Spleen (tissue), 7 donors: ENCODE results near the gene KIDINS220.

Experiments used
- POLR2A ChIP-seq, 3 donors: fragments of 450-650 bp; IDR thresholded peaks; one replicate each; pipeline ENCODE4 v1.5.1; 2017; ENCODE audit warnings: antibody characterized with exemption in 3 of 3, mild to moderate bottlenecking in 1 of 3
- POLR2AphosphoS5 ChIP-seq, 3 donors: sonication (generic); formaldehyde crosslinking; IDR thresholded peaks; one replicate each; pipeline ENCODE4 v1.5.1; 2017; ENCODE audit warnings: antibody characterized with exemption in 3 of 3
- TF ChIP-seq, protein P1 (sequence below), 11 experiments: fragments of 200-600 bp in 7 of 11; fragments of 450-650 bp in 4 of 11; sonication (generic) in 4 of 11; IDR thresholded peaks in 8 of 11; conservative IDR thresholded peaks in 3 of 11; 1 replicate in 7 of 11; 2 replicates in 4 of 11; pipeline versions ENCODE4 v1.4.0 to v1.8.0; 2016 to 2021; ENCODE audit warnings: antibody characterized with exemption in 11 of 11, inconsistent platforms in 4 of 11, mild to moderate bottlenecking in 1 of 11
- donor health status: DM: no; HTN: no; CAD: no; lungs with moderate emphysema.
- donor health status: DM: no; HTN: no; CAD: no.
- donor health status: DM: no; HTN: no; CAD: no.

DNA sequence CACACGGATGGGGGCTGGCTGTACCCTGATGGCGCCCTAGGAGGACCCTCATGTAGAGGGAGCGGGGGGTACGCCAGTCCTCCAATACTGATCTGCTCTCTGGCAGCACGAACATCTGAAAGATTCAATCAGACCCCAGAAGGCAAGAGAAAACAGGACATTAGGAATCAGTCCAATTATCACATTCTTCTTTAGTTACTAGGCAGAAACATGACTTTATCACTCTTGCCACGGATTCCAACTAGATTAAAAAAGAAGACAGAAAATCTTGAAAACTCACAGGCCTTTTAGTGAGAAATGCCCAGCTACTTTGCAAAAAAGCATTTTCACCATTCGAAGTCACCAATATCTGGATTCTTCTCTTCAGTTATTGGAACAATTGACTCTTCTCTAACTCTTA is 87.2 kb downstream of the KIDINS220 start:
- TF ChIP-seq, protein P1, sequence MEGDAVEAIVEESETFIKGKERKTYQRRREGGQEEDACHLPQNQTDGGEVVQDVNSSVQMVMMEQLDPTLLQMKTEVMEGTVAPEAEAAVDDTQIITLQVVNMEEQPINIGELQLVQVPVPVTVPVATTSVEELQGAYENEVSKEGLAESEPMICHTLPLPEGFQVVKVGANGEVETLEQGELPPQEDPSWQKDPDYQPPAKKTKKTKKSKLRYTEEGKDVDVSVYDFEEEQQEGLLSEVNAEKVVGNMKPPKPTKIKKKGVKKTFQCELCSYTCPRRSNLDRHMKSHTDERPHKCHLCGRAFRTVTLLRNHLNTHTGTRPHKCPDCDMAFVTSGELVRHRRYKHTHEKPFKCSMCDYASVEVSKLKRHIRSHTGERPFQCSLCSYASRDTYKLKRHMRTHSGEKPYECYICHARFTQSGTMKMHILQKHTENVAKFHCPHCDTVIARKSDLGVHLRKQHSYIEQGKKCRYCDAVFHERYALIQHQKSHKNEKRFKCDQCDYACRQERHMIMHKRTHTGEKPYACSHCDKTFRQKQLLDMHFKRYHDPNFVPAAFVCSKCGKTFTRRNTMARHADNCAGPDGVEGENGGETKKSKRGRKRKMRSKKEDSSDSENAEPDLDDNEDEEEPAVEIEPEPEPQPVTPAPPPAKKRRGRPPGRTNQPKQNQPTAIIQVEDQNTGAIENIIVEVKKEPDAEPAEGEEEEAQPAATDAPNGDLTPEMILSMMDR (IDR thresholded peaks at IDR 0.05 in 8 of 11, conservative IDR thresholded peaks at IDR 0.05 in 3 of 11), result no peak
- no peak for TF ChIP-seq POLR2A (IDR thresholded peaks at IDR 0.05)
- no peak for TF ChIP-seq POLR2AphosphoS5 (IDR thresholded peaks at IDR 0.05)
